PC-9 (cell line): ENCODE data around the gene SMARCA2.

Experiments
- EZH2 ChIP-seq: fragments of 200-600 bp; sonication (generic); IDR thresholded peaks from 2 replicates; pipeline ENCODE4 v1.8.0; 2017; ENCODE audit warnings: antibody characterized with exemption, low read depth
- TF ChIP-seq, protein P1 (sequence below): fragments of 200-600 bp; sonication (generic); conservative IDR thresholded peaks from 2 replicates; pipeline ENCODE4 v1.6.1; 2017; ENCODE audit warnings: mixed run types, antibody characterized with exemption, mild to moderate bottlenecking, moderate library complexity

DNA sequence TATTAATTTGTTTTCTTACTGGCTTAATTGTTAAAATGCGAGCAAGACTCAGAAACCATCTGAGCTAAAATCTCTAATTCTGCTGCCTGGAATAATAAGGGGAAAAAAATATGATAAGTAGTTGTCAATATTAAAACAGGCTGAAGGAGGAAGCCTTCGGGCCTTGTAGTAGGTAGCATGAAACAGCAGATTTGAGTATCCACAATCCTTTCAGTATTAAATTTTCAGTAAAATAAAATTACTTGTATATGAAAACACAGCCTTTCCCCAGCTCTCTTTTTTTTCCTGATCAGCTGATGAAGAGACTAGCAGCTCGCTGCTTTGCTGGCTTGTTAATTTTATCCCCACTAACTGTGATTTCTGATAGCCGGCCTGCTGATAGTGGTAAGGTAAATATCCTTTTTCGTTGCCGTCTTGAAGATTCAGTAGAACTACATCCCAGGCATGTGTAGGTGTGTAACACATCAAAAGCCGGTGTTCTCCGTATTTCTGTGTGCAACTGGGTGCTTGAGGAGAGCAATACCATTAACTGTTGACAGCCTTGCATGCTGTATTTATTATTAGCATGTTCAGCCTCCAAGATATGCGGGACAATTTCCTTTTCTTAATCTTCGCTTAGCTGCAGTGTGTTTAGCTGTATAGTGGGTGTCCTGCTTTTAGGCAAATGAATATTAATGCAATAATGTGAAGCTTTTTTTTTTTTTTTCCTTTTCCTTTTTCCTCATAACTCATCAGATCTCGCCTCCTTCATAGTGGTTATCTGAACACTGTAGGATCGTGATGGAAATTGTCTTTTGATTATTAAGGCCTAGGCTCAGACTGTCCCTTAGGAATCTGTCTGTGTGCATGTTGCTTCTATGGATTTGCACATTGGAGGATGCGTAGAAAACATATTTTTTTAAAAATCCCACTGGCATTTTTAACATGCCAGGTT lies 144.6 kb downstream of the SMARCA2 start:
- no peak for TF ChIP-seq EZH2
- TF ChIP-seq, protein P1, sequence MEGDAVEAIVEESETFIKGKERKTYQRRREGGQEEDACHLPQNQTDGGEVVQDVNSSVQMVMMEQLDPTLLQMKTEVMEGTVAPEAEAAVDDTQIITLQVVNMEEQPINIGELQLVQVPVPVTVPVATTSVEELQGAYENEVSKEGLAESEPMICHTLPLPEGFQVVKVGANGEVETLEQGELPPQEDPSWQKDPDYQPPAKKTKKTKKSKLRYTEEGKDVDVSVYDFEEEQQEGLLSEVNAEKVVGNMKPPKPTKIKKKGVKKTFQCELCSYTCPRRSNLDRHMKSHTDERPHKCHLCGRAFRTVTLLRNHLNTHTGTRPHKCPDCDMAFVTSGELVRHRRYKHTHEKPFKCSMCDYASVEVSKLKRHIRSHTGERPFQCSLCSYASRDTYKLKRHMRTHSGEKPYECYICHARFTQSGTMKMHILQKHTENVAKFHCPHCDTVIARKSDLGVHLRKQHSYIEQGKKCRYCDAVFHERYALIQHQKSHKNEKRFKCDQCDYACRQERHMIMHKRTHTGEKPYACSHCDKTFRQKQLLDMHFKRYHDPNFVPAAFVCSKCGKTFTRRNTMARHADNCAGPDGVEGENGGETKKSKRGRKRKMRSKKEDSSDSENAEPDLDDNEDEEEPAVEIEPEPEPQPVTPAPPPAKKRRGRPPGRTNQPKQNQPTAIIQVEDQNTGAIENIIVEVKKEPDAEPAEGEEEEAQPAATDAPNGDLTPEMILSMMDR = no peak
